Esophagus muscularis mucosa (tissue), 4 donors: Measurements from ENCODE around the gene TBKBP1. TPM values are rescaled to one million over a fixed set of nuclear protein-coding genes. Genes with fewer than 3 reads are reported as not detected.
"Not testable (repeated sequence)": the region's sequence is repeated elsewhere in the genome, so short reads cannot be mapped to it uniquely, and the experiment has no call there.

Source experiments
- DNase-seq: peaks from one replicate; pipeline ENCODE4 v3.0.0-alpha.2; 2017; ENCODE audit errors: extremely low spot score
- H3K27ac ChIP-seq, 4 donors: fragments of 200-600 bp; sonication (generic); replicated peaks in 1 of 4; 1 replicate in 3 of 4; 2 replicates in 1 of 4; pipeline ENCODE4 v1.5.1; 2016 to 2019; ENCODE audit warnings: mild to moderate bottlenecking in 1 of 4
- H3K27me3 ChIP-seq, 4 donors: fragments of 200-600 bp; sonication (generic); one replicate each; pipeline versions ENCODE4 v1.5.1 to v1.6.0; 2016 to 2019
- H3K36me3 ChIP-seq, 4 donors: fragments of 200-600 bp; sonication (generic); one replicate each; pipeline ENCODE4 v1.5.1; 2016 to 2019
- H3K4me1 ChIP-seq, 4 donors: fragments of 200-600 bp; sonication (generic); one replicate each; pipeline ENCODE4 v1.5.1; 2016 to 2019
- H3K4me3 ChIP-seq, 4 donors: fragments of 200-600 bp; sonication (generic); 1 replicate in 2 of 4; 2 replicates in 2 of 4; pipeline ENCODE4 v1.5.1; 2016 to 2019; ENCODE audit warnings: mild to moderate bottlenecking in 4 of 4, moderate library complexity in 1 of 4
- H3K9me3 ChIP-seq, 4 donors: fragments of 200-600 bp; sonication (generic); 1 replicate in 3 of 4; 2 replicates in 1 of 4; pipeline ENCODE4 v1.5.1; 2016 to 2019
- CTCF ChIP-seq, 3 experiments: fragments of 200-600 bp in 2 of 3; fragments of 450-650 bp in 1 of 3; sonication (generic) in 2 of 3; IDR thresholded peaks; one replicate each; pipeline ENCODE4 v1.5.1; 2017 to 2019; ENCODE audit warnings: antibody characterized with exemption in 3 of 3, mild to moderate bottlenecking in 2 of 3, moderate library complexity in 1 of 3
- EP300 ChIP-seq: sonication (generic); formaldehyde crosslinking; IDR thresholded peaks from one replicate; pipeline ENCODE4 v1.6.1; 2017; ENCODE audit warnings: antibody characterized with exemption
- POLR2A ChIP-seq: fragments of 450-650 bp; IDR thresholded peaks from one replicate; pipeline ENCODE4 v1.6.1; 2017; ENCODE audit warnings: antibody characterized with exemption, moderate library complexity, mild to moderate bottlenecking, low read depth
- POLR2AphosphoS5 ChIP-seq, 2 donors: sonication (generic); formaldehyde crosslinking; IDR thresholded peaks; one replicate each; pipeline ENCODE4 v1.6.1; 2017; ENCODE audit warnings: antibody characterized with exemption in 2 of 2
- WGBS: methylation state at CpG from one replicate; pipeline ENCODE4 v1.1.5; 2018; 5-methylcytosine and 5-hydroxymethylcytosine counted together
- intact Hi-C: fragments of 100-400 bp; cut with DNase I; formaldehyde crosslinking; loops from one replicate; pipeline ENCODE4 v1.15.1; 2023
- total RNA-seq, 4 donors: library from RNA; depleted of rRNA; stranded (reverse); fragments of >200 nt; gene quantifications; one replicate each; pipeline versions ENCODE4 v1.1.0 to v1.2.1, GENCODE V29; 2016

Gene TBKBP1
- total RNA-seq, 4 donors from 2014 or later: 11.9 to 26.9 (median 21.2) TPM

GRCh38 chr17:47676199-47676472 lies 17.8 kb upstream of the TBKBP1 start:
- Histone ChIP-seq H3K4me3 (no peak overlapping the region), H3K4me1 (no peaks in the 10 kb centered on the region), H3K27ac (no peak overlapping the region), H3K36me3 (peaks cover 98 to 100% (median 100%) of the 10 kb centered on the region in 4 donors), H3K9me3 (no peaks in the 10 kb centered on the region), H3K27me3 (no peaks in the 10 kb centered on the region)
- WGBS: 79% methylated on average over 4 of the region's 4 CpGs
- no peak for TF ChIP-seq POLR2A
- TF ChIP-seq CTCF (IDR thresholded peaks at IDR 0.05): no peak
- no peak for TF ChIP-seq POLR2AphosphoS5 (IDR thresholded peaks at IDR 0.05)
- no peak for TF ChIP-seq EP300
- intact Hi-C loops: no loop called here
- DNase-seq: no peak

- peaks cover 98 to 100% (median 99%) of the 10 kb centered on the region in 4 donors for H3K36me3 ChIP-seq
These were observed 17.3 kb upstream of the TBKBP1 start for GRCh38 chr17:47676510-47677165.

GRCh38 chr17:47678196-47678595 lies 15.8 kb upstream of the TBKBP1 start:
- H3K27ac ChIP-seq: no peak overlapping the region
- no peak for DNase-seq
- TF ChIP-seq POLR2AphosphoS5 (IDR thresholded peaks at IDR 0.05): peak in 1 of 2 donors; percentile 14
- TF ChIP-seq EP300: no peak
- no peak overlapping the region for H3K4me3 ChIP-seq
- no peaks in the 10 kb centered on the region for H3K27me3 ChIP-seq
- peaks cover 93 to 100% (median 97%) of the 10 kb centered on the region in 4 donors for H3K36me3 ChIP-seq
- intact Hi-C loops: no loop called here
- no peaks in the 10 kb centered on the region for H3K9me3 ChIP-seq
- 78% methylated on average over 7 of the region's 7 CpGs for WGBS
- no peaks in the 10 kb centered on the region for H3K4me1 ChIP-seq

More at GRCh38 chr17:47676510-47677165, 17.3 kb upstream of the TBKBP1 start:
- H3K9me3 ChIP-seq: no peaks in the 10 kb centered on the region
- WGBS: 77% methylated on average over 7 of the region's 7 CpGs
- H3K4me3 ChIP-seq: no peak overlapping the region
- no peak for DNase-seq
- no peaks in the 10 kb centered on the region for H3K4me1 ChIP-seq
- intact Hi-C loops: no loop called here
- H3K27ac ChIP-seq: no peak overlapping the region
- H3K27me3 ChIP-seq: no peaks in the 10 kb centered on the region
- TF ChIP-seq POLR2AphosphoS5 (IDR thresholded peaks at IDR 0.05): no peak
- no peak for TF ChIP-seq CTCF (IDR thresholded peaks at IDR 0.05)

- Histone ChIP-seq H3K27me3 (no peaks in the 10 kb centered on the region), H3K9me3 (no peaks in the 10 kb centered on the region), H3K36me3 (peaks cover 58 to 77% (median 75%) of the 10 kb centered on the region in 4 donors), H3K4me3 (no peak overlapping the region), H3K4me1 (peaks cover 5 to 16% (median 8%) of the 10 kb centered on the region in 4 donors), H3K27ac (no peak overlapping the region)
- 94% methylated on average over 2 of the region's 2 CpGs for WGBS
- TF ChIP-seq CTCF (IDR thresholded peaks at IDR 0.05): no peak
- no peak for TF ChIP-seq EP300
- no peak for TF ChIP-seq POLR2AphosphoS5 (IDR thresholded peaks at IDR 0.05)
- no peak for TF ChIP-seq POLR2A
- DNase-seq: no peak
- intact Hi-C loops: no loop called here
These were observed 11.8 kb upstream of the TBKBP1 start for GRCh38 chr17:47682138-47682537.

- H3K9me3 ChIP-seq, DNase-seq, intact Hi-C loops, H3K4me3 ChIP-seq, H3K27ac ChIP-seq, H3K27me3 ChIP-seq: not testable (repeated sequence)
- Histone ChIP-seq H3K36me3 (peaks cover 53 to 72% (median 69%) of the 10 kb centered on the region in 4 donors), H3K4me1 (peaks cover 5 to 16% (median 13%) of the 10 kb centered on the region in 4 donors)
- WGBS: 79% methylated on average over 4 of the region's 4 CpGs
These were observed 11.2 kb upstream of the TBKBP1 start for GRCh38 chr17:47682727-47683126.

- no peaks in the 10 kb centered on the region for H3K27me3 ChIP-seq
- no peak for DNase-seq
- peaks cover 5 to 16% (median 14%) of the 10 kb centered on the region in 4 donors for H3K4me1 ChIP-seq
- H3K4me3 ChIP-seq: no peak overlapping the region
- H3K27ac ChIP-seq: no peak overlapping the region
- 85% methylated on average over 4 of the region's 4 CpGs for WGBS
- intact Hi-C loops: no loop called here
- peaks cover 40 to 59% (median 56%) of the 10 kb centered on the region in 4 donors for H3K36me3 ChIP-seq
- TF ChIP-seq POLR2A (no peak), POLR2AphosphoS5 (IDR thresholded peaks at IDR 0.05) (no peak), EP300 (no peak), CTCF (IDR thresholded peaks at IDR 0.05) (no peak)
- no peaks in the 10 kb centered on the region for H3K9me3 ChIP-seq
These were observed 9.9 kb upstream of the TBKBP1 start for GRCh38 chr17:47684025-47684424.
